Measurements from ENCODE around the gene DLG1.

GRCh38 chr3:197348014-197348413 is 49.6 kb upstream of the DLG1 start:
- TF ChIP-seq CTCF (IDR thresholded peaks at IDR 0.05 in 2 of 3, conservative IDR thresholded peaks at IDR 0.05 in 1 of 3; ENCODE audit: borderline replicate concordance in 1 of 3, insufficient read depth in 1 of 3, low read depth in 2 of 3, low read length in 2 of 3) (no peak), YY1 (IDR thresholded peaks at IDR 0.05; ENCODE audit: extremely low read depth, insufficient replicate concordance, low read depth, low read length) (no peak), EZH2 (IDR thresholded peaks at IDR 0.05) (no peak), POLR2AphosphoS5 (IDR thresholded peaks at IDR 0.05; ENCODE audit: low read depth, low read length) (no peak), SRF (IDR thresholded peaks at IDR 0.05; ENCODE audit: low read depth) (no peak), REST (IDR thresholded peaks at IDR 0.05; ENCODE audit: low read depth) (no peak), POLR2A (IDR thresholded peaks at IDR 0.05; ENCODE audit: borderline replicate concordance, extremely low read depth, insufficient read depth, insufficient read length) (no peak), EZH2phosphoT487 (IDR thresholded peaks at IDR 0.05; ENCODE audit: borderline replicate concordance) (no peak), FOSL1 (IDR thresholded peaks at IDR 0.05; ENCODE audit: low read depth) (no peak), TCF7L2 (IDR thresholded peaks at IDR 0.05; ENCODE audit: borderline replicate concordance, extremely low read depth, insufficient read depth, insufficient read length) (no peak)
- TF ChIP-seq, protein P1, sequence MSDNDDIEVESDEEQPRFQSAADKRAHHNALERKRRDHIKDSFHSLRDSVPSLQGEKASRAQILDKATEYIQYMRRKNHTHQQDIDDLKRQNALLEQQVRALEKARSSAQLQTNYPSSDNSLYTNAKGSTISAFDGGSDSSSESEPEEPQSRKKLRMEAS (IDR thresholded peaks at IDR 0.05) = no peak

Data from HCT116 (cell line).